Left hindlimb (tissue), 1 donor: ENCODE results near the gene METTL8.
"Not testable (repeated sequence)": the region's sequence is repeated elsewhere in the genome, so short reads cannot be mapped to it uniquely, and the experiment has no call there.

Experiments
- DNase-seq: peaks from one replicate; pipeline ENCODE4 v3.0.0-alpha.2; 2018

METTL8 gene

GRCh38 chr2:171341394-171342066, 92.3 kb downstream of the METTL8 start:
- no peak for DNase-seq

- DNase-seq, result no peak
These were observed 98.8 kb downstream of the METTL8 start for GRCh38 chr2:171334946-171335345.

GRCh38 chr2:171334171-171334570, 99.6 kb downstream of the METTL8 start:
- DNase-seq, result no peak

GRCh38 chr2:171330155-171330956, 103.4 kb downstream of the METTL8 start:
- DNase-seq, result no peak

- no peak for DNase-seq
These were observed 106.7 kb downstream of the METTL8 start for GRCh38 chr2:171327043-171327496.

- no peak for DNase-seq
These were observed 107.8 kb downstream of the METTL8 start for GRCh38 chr2:171325886-171326585.

- DNase-seq, result no peak
These were observed 109.7 kb downstream of the METTL8 start for GRCh38 chr2:171323971-171324528.

- DNase-seq, result no peak
These were observed 110.9 kb downstream of the METTL8 start for GRCh38 chr2:171322928-171323327.

- no peak for DNase-seq
These were observed 113.1 kb downstream of the METTL8 start for GRCh38 chr2:171320731-171321130.

GRCh38 chr2:171320208-171320621, 113.6 kb downstream of the METTL8 start:
- DNase-seq, result no peak

- DNase-seq, result no peak
These were observed 114.5 kb downstream of the METTL8 start for GRCh38 chr2:171319164-171319810.

GRCh38 chr2:171318463-171318934, 115.3 kb downstream of the METTL8 start:
- peak; percentile 62 for DNase-seq

- no peak for DNase-seq
These were observed 116.2 kb downstream of the METTL8 start for GRCh38 chr2:171317492-171318125.

- no peak for DNase-seq
These were observed 116.9 kb downstream of the METTL8 start for GRCh38 chr2:171316755-171317337.

GRCh38 chr2:171316220-171316619, 117.6 kb downstream of the METTL8 start:
- peak; percentile 38 for DNase-seq

GRCh38 chr2:171315781-171316180, 118.0 kb downstream of the METTL8 start:
- peak; percentile 40 for DNase-seq

- not testable (repeated sequence) for DNase-seq
These were observed 121.6 kb downstream of the METTL8 start for GRCh38 chr2:171312182-171312581.

GRCh38 chr2:171311589-171311988, 122.2 kb downstream of the METTL8 start:
- DNase-seq, result not testable (repeated sequence)

GRCh38 chr2:171310889-171311288, 122.9 kb downstream of the METTL8 start:
- no peak for DNase-seq

GRCh38 chr2:171309455-171310286, 124.1 kb downstream of the METTL8 start:
- DNase-seq, result no peak
